HG02973 (cell line): ENCODE data around the gene ZMIZ1.
A peak's percentile ranks its signal among the peaks of the same experiment; 100 is the strongest.

Experiments used
- ATAC-seq: cut with Tn5 transposase; IDR thresholded peaks from one replicate; pipeline ENCODE4 v1.9.1; 2021; ENCODE audit warnings: moderate library complexity; ENCODE audit not compliant: unreplicated experiment

Gene ZMIZ1

DNA sequence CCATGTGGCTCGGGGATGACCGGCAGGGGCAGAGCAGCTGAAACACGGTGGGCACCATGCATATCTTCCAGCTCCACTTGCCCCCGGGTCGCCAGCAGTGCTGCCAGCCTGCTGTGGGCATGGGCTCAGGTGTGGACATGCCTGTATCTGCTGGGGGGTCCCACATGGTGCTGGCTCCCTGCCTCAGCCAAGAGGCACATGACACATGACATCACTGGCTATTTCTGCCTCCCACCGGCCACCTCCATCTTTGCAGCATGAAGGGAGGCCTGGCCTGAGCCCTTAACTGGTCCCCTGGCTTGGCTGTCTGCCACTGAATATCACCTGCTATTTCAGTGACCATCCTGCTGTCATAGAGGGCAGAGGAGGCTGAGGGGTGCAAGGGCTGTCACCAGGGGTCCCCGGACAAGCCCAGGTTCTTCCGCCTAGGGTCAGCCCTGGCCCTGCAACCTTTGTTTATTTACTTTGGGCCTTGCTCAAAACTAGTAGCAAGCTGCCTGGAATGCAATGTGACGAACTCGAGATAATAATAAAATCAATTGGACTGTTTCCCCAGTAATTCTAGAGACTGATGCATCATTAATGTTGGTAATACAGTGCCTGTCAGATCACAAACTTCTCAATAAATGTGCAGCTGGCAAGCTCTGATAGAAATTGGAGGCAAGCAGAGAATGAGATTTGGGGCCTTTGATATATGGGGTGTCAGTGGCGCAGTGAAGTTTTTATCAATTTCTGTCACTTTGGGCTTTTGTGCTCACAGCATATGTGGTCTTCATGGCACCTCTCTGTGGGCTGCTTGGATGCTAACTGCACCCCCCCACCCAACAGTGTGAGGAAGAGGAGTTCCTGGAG, 28.5 kb downstream of the ZMIZ1 start:
- ATAC-seq = no peak

DNA sequence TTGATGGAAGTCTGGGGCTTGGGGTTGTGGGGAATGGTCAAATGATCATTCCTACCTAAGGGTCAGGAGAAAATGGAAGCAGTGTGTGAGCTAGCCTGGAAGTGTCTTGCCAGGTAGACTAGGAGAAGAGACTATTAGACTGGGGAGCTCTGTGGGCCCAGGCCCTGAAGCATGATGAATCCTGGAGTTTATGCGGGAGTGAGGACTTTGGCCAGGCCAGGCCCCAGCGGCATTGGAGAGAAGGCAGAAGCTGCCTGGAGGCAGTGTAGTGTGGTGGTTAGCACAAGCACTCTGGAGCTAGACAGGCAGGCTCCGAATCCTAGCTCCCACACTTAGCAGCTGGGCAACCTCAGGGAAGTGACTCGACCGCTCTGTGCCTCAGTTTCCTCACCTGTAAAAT, 29.3 kb downstream of the ZMIZ1 start:
- ATAC-seq = no peak

DNA sequence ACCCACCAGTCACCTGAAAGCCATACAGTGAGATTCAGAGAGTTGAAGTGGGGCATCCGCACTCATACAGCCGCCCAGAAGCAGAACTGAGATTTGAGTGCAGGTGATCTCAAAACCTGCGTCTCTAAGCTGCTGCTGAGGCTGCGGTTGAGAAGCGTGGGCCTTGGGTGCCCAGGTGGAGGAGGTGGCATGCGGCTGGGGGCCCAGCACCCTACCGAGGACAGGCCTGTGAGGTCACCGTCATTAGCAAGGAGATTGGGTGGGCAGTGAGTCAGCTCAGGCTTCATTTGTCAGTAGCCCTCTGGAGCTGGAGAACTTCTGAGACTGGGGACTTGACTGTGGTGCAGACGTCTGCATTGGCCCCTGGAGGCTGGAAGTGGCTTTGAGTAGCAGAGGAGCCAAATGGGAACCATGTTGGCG, 29.8 kb downstream of the ZMIZ1 start:
- peak; percentile 87 for ATAC-seq

DNA sequence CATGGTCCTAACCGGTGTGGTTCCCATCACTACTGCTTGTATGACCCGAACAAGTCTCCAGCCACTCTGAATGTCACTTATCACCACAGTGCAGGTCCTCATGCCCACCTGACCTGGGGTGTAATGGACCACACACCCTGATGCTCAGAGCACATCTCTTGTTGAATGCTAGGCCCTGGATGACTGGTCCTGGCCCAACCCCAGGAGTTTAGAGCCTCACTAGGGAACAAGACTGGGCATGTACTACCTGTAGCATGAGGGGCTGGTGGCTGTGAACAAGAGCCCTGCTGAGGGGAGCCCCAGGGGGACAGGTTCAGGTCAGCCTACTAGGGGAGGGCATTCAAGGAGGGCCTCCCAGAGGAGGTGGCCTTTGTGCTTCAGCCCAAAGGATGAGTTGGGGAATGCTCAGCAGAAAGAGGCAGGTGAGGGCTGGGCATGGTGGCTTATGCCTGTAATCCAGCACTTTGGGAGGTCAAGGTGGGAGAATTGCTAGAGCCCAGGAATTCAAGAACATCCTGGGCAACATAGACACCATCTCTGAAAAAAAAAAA, 31.2 kb downstream of the ZMIZ1 start:
- ATAC-seq = no peak

DNA sequence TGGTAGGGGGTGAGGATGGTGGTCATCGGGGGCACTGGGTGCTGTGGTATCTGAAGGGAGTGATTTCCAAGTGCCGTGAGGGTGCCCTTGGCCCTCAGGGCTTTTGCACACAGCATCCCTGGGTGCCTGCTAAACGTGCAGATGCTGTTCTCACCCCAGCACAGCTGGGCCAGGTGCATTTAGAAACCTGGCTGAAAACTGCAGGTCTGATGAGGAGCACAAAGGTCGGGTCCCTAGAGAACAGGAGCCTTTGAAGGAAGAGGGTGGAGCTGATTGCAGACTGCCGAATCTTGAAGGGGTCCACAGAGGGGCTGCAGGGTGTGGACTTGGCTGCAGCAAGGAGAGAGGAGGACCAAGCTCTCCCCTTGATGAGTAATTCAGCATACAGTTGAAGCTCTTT, 32.0 kb downstream of the ZMIZ1 start:
- ATAC-seq = no peak

DNA sequence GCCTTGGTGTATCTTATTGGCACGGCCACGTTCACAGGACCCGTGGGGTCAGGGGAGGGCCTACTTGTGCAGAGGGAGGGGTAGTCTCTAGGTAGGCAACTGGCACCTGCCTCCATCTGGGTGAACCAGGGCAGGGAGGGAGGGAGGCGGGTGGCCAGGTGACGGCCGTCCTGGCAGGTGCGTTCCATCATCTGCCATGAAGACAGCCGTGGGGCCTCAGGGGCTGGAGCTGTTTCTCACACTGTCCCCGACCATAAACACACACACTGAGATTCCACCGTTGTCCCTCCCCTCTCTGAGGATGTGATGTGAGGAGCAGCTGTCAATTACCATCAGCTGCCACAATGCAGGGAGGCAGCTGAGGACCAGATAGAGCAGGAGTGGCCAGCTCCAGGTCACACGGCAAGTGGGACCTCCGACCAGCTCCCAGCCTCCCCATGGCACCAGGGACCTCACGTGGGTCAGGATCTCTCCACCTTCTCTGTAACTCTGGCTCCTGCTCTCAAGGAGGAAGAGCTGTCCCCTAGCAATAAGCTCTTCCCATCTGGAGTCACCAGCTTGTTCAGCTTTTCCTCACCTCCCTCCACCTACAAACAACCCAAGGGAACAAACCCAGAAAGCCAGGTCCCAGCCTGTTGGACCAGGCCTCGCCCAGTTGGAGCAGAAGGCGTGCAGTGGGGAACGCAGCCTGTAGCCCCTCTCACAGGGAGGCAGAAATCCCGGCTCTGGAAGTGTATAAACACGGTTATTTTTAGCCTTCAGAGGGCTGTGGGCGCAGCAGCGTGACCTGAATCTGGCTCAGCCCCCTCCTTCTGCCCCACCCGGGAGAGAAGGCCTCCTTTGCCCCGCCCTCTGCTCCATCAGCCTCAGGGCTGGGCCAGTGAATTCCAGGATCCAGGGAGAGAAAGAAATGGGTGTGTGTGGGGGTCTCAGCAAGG, 33.1 kb downstream of the ZMIZ1 start:
- ATAC-seq = no peak

DNA sequence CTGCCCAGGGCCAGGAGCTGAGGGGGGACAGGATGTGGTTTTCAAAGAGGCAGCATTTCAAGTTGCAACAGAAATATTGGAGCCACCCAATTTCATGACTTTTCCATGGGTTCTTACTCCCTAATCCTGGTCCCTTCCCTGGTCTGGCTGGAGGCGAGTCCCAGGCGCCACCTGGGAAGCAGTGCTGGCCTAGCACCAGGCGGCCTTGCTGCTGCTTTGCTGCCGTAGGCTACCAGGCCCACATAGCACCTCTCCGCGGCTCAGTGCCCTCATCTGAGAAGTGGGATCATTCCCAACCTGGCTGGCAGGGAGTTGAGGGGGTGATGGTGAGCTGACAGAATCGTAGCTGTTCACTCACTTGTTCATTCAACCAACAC, 33.7 kb downstream of the ZMIZ1 start:
- ATAC-seq = no peak

DNA sequence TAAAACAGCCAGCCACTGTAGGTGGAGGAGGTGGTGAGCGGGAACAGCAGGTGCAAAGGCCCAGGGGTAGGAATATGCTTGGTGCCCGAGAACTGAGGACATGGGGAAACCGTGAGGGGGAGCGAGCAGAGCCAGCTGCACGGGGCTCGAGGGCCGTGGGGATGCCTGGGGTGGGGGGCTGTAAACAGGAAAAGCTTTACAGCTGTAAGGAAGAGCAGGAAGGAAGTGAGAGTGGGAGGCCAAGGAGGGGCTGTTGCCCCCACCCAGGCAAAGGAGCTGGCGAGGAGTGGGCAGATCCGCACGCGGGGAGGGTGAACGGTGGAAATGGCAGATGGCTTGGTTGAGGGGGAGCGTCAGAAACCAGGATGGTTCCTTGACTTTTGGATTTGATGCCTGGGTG, 34.4 kb downstream of the ZMIZ1 start:
- no peak for ATAC-seq

DNA sequence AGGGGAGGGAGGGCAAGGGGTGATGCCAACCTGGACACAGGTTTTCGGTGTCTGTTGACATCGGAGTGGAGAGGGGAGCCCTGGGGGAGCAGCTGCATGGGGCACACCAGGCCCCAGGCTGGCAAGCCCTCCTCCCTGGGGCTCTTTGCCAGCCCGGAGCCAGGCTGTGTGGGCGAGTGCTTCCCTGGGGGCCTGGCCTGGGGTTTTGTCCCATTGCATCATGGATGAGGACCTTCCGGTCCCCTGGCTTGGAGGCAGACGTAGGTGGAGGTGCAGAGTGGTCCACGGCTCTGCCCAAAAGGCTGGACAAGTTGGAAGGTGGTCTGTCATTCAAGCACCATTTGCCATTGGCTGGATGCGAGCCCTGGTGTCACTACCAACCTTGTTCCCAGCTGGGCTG, 34.8 kb downstream of the ZMIZ1 start:
- no peak for ATAC-seq

DNA sequence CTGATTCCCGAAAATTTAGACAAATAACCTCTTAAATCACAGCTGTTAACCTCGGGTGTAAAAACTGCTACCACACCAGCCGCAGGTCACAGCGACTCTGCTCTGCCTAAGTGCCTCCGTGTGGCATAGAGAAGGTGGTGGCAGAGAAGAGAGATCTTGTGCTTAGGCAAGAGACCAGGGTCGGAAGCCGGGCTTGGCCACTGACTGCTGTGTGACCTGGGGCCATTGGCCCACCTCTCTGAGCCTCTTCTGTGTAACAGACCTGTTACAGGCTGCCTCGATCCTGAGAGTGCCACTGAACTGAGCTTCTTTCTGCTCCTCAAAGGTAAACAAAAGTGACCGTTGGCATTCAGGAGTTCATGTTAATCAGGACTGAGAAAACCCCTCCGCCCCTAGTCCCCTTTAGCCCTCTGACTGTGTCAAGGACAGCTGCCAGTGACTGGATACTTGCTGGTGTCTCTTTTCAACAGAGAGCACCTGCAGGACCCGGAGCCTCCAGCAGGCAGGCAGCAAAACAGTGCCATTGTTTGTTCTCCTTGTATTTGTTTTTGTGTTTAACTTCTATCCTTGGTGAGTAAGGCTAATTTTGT, 36.5 kb downstream of the ZMIZ1 start:
- no peak for ATAC-seq

DNA sequence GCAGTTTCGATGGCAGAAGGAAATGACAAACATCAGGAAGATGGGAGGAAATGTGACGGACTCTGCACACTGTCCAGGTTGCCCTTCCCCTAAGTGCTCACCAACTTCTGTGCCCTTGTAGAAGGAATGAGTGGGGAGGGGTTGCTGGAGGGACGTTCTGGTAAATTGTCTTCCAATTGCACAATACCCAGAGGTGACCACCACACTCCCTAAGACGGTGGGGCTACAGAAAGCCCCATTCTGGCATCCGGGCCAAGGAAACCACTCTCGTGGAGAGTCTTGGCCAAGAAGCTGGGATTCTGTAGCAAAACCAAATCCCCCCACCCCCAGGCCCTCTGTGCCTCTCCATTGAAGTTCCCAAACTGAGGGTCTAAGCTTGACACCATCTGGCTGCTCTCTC, 37.1 kb downstream of the ZMIZ1 start:
- no peak for ATAC-seq

DNA sequence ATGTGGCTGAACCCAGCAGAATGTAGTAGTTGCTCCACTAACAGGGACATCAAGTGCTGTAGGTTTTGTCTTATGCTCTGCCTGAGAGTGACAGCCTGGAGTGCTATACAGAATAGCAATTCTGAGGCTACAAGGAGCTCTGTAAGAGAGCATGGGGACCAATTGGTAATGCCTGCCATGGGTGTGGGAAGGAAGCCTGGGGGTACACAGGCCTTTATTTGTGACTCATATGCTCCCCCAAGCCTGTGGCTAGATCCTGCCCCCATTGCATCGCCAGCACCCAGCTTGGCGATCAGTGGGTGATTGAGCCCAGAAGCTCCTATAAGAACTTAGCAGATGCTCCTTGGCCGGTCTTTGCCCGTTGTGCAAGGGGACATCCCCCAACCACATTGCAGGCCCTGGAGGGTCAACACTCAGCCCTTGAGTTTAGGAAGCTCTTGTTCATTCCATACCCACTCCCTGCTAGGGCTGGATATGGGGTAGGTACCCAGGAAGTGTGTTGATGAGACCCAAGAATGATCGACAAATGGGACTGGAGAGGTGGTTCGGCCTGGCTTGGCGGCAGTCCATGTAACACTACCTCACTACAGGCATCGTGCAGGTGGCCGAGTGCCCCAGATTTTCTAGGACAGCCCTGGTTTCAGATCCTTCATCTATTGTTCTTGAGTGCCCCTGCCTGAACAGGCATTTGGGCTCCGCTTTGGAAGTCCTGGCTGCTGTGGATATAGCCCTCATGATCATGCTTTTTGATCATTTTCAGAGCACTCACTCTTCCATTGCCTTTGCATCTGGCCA, 37.7 kb downstream of the ZMIZ1 start:
- no peak for ATAC-seq

DNA sequence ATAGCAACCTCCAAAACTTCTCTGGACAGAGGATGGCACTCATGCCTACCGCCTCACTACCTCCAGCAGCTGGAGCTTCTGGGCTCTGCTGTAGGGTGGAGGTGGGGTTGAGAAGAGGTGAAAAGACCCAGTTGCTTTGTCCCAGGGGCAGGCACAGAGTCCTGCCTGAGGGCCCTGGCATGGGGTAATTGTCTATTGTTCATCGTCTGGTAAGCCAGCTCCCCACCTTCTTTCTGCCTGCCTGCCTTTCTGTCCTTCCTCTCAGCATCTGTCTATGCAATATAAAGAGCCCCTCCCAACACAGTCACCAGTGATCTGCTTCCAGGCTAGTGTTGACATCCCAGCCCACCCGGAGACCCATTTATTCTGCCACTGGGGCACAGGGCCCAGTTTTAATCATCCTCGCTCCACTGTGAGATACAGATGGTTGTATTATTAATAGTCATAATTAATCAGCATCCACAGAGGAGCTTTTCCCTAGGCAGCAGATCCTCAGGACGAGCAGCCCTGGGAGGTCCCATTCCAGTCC, 39.0 kb downstream of the ZMIZ1 start:
- ATAC-seq = no peak

DNA sequence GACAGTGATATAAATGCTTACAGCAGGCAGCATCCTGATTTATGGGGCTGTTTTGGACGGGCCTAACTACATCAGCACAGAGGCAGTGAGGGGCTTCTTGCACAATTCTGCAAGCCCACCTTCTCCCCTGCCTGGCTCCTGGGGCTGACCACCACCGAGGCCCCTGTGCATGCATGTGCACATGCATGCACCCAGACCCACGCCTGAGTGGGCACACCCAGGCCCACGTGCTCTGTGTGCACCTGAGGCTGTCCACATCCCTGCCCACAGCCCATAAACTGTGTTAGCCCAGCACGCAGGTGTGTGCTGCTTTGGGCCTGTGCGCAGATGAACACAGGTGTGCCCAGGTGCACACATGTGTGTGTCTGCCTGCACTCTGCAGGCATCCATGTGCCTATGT, 40.0 kb downstream of the ZMIZ1 start:
- ATAC-seq = no peak

DNA sequence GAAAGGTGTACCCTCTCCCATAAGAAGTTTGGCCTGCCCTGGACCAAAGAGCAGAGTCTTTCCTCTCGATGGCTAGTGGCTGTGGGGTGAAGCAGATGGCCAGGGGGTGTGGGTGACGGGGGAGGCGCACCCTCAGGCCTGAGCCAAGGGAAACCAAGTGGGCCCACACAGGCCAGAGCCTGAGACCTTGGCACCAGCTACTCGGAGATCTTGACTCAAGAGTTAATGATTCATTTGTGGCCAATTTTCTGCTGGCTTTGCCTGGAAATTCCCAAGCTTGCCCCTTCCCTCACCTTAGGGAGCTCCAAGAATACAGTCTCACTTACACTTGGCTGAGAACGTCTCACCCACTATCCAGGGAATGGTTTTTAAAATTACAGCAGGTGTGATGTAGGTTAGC, 42.7 kb downstream of the ZMIZ1 start:
- no peak for ATAC-seq

DNA sequence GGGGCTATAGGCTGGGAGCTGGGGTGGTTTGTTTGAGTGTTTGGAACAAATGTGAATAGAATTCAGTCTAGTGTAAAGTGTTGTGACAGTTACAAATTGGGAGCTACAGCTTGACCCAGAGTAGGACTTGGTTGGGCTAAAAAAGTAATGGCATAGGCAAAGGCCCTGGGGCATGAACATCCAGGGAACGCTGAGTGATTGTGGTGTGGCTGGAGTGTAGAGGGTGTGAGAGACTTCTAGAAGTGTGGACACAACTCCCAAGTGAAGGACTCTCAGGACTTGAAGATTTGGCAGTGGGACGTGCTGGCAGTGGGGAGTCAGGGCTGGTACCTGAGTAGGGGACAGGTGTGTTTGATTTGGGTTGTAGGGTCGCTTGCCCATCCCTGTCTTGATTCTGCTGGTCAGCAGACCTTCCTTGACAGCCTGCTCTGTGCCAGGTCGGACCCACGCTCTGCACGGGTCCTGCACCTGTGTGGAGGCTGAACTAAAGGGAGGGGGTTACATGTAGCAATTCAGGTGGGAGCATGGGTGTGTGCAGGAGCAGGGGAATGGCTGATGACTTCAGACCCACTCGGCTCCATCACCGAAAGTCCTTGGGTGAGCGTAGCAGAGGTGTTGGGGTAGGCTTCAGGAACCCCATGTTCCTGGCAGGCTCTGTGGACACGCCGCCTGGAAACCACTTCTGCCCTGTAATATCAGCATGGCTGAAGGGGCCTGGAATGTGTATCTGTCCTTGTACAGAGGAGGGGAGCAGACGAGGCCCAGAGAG, 43.3 kb downstream of the ZMIZ1 start:
- no peak for ATAC-seq

DNA sequence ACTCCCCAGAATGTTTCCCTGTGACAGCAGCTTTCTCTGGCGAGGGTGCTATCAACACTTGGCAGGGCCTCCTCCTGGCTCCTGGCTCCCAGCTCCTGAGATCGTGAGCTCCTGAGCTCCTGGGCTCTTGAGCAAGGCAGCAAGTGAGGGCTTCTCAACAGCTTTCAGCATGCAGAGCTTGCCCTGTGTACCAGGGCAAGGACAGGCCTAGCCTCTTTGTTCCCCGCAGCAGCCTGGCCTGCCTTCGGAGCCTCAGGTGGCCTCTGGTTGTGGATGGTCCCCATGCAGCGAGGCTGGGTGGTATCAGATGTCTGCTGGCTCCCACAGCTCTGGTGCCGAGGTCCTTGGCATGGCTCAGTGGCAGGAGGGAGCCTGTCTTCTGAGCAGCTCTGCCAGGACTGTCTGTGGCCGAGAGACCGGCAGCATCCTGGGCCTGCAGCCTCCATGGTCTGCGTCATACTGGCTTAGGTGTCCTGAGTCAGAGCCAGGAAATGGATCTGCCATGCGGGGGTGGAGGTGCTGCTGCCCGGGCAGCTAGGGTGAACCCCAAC, 44.2 kb downstream of the ZMIZ1 start:
- ATAC-seq = no peak

DNA sequence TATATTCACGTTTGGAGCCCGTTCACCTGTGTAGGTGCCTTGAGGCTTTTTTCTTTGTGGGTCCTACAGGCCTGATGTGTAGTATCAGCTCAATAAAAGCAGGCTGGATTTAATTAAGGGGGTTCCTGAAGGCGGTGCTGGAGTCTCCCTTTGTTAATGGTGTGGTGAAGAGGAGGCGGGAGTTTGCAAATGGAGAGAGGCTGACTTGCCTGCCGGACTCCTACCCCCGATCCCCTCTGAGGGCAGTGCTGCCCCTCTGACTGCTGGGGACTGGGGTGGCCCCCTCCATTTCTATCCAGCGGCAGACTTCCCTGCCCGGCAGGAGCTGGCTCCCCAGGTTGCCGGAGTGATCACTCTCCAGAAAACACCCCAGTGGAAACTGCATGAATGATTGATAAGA, 45.1 kb downstream of the ZMIZ1 start:
- no peak for ATAC-seq

DNA sequence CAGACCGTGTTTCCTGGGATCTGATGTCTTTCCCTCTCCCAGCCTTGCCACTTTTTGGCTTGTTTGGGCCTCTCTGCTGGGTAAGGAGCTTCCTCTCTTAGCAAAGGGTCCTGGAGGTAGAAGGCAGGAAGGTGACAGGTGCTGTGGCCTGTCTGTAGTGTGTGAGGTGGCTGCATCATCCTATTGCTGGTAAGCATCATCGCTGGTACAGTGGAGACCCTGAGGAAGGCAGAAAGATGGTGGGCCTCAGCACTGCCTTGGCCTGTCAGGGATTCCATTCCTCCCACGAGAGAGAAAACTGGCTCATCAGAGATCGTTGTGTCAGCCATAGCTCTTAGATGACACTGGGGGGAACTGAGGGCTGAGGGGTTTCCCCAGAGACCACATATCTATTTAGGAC, 46.5 kb downstream of the ZMIZ1 start:
- ATAC-seq = no peak
